GM10847 (cell line): ENCODE measurements around the gene PRR14.

ENCODE experiments used
- POLR2A ChIP-seq: IDR thresholded peaks from 2 replicates; pipeline ENCODE4 v1.6.1; 2011; ENCODE audit not compliant: insufficient read length; ENCODE audit errors: extremely low read depth

The PRR14 gene

DNA sequence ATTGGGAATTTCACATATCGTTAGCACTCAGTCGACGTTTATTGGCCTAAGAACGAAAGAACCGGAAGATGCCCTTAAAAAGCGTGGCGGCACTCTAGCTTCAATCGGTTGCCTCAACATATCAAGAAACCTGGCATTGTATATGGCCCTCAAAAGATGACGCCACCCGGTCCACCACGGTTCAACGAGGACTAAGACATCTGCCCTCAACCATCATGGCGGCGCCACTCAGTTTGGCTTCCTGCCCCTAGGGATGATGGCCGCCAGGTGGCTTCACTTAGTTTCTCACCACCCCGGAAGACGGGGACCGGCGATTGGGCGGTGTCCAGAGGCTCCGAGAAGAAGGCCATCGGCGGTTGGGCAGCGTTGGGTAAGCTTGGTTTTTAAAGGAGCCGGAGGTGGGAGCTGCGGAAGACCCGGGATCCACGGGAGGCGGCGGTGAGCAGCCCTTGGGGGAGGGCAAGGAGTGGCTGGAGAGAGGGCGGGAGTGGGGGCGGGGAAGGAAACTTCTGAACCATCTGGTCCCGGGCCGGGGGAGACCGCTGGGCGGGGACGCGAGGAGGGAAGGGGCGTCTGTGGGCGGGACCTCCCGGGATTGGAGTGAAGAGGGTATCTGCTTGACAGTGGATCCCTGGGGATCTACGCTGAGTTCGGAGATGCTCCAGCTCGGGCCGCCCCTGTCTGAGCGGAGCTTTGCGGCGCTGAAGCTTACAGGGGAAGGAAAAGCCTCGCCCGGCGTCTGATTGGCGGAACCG, at the start of gene PRR14:
PRR14 (plus strand) TSS at position 592 of the 755 bp plus-strand sequence. CDS start 686 bp downstream, outside the sequence.
- peak; percentile 12 for TF ChIP-seq POLR2A

DNA sequence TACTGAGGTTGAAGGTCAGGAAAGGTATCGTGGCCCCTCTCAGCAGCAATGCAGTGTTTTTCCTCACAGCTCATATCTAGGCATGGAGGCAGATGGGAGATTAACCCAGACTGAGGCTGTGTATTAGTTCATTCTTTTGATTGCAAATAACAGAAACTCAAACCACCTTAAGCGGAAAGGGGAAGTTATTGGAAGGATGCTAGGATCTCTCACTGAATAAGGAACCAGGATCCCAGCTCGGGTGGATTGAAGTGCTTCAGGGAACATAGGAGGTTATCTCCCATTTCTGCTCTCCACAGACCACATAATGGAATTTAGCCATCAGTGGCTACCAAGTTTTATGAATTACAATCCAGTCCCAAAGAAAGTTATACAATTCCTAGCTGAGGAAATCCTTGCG, 48.8 kb upstream of the PRR14 start:
- no peak for TF ChIP-seq POLR2A

DNA sequence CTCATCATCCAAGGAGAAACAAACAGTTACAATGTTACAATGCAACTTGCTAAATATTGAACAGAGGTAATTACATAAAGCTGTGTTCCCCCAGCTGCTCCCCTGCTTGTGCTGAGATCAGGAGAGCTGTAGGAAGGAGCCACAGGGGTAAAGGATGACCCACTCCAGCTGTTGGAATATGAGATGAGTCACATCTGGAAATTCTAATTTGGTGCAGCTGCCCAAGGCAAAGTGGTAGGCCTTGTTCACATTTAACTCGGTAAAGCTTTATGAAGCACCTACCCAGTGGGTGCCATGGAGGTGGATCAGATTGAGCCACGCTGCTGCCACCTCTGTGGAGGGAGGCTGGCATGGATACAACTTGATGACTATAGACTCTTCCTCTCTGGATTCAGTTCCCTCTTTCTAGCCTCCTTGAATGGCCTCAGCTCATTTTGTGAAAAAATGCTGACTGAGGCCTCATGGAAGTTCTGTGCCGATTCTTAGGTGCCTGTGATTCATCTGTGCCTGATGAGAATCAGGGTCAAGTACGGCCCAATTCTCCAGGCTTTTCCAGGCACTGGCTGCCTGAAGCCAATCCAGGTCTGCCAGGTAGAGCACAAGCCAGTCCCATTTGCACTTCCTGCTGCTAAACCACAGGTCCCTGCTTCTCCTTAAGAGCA, 48.0 kb upstream of the PRR14 start:
- TF ChIP-seq POLR2A, result no peak

DNA sequence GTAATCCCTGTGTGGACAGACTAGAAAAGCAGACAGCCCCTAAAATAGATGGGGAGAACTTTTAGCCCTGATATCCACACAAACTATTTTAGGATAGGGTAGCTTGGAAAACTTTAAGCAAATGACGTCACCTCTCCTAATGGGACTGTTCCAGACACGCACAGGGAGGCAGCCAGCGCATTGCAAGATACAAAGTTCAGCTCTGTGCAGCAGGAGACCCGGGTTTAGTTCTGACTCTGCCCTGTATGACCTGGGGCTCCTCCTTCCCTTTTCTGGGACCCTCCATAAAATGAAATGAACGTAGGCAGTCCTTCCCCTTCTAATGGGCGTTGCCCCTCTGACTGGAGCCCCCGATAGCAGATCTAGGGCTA, 46.8 kb upstream of the PRR14 start:
- no peak for TF ChIP-seq POLR2A

DNA sequence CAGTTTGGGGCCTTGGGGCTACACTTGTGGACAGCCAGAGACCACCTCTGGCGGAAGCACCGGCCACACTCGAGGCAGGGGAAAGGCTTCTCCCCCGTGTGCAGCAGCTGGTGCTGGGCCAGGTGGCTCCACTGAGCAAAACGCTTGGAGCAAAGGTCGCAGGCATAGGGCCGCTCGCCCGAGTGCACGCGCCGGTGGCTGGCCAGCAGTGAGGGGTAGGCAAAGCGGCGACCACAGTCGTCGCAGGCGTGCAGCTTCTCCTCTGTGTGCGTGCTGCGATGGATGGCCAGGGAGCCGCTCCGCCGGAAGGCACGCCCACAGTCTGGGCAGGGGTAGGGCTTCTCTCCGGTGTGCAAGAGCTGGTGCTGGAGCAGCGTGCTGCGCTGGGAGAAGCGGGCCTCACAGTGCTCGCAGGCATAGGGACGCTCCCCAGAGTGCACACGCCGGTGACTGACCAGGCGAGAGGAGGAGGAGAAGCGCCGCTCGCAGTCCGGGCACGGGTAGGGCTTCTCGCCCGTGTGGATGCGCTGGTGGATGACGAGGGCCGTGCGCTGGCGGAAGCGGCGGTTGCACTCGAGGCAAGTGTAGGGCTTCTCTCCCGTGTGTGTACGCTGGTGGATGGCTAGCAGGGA, 46.3 kb upstream of the PRR14 start:
- no peak for TF ChIP-seq POLR2A

DNA sequence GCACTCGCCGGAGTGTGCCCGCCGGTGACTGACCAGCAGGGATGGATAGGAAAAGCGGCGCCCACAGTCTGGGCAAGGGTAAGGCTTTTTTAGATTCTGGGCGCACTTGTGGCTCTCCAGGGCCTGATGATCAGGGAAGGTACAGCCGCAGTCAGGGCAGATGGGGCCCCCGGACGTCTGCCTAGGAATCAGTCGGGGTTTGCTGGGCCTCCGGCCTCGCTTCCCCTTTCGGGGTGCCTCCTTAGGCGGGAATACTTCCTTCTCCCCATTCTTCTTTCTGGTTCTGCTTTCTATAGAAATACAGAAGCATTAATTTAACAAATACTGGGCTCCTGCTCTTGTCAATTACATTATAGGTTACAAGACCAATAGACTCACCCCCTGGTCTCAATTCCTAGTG, 45.6 kb upstream of the PRR14 start:
- no peak for TF ChIP-seq POLR2A

DNA sequence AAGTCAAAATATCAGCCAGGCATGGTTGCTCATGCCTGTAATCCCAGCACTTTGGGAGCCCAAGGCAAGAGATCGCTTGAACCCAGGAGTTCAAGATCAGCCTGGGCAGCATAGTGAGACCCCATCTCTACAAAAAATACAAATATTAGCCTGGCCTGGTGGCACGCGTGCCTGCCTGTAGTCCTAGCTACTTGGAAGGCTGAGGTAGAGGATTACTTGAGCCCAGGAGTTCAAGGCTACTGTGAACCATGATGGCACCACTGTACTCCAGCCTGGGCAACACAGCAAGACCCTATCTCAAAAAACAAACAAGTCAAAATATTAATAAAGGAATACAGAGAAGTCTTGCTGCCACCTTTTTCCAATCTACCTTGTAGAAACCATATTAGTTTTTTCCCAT, 44.8 kb upstream of the PRR14 start:
- no peak for TF ChIP-seq POLR2A

DNA sequence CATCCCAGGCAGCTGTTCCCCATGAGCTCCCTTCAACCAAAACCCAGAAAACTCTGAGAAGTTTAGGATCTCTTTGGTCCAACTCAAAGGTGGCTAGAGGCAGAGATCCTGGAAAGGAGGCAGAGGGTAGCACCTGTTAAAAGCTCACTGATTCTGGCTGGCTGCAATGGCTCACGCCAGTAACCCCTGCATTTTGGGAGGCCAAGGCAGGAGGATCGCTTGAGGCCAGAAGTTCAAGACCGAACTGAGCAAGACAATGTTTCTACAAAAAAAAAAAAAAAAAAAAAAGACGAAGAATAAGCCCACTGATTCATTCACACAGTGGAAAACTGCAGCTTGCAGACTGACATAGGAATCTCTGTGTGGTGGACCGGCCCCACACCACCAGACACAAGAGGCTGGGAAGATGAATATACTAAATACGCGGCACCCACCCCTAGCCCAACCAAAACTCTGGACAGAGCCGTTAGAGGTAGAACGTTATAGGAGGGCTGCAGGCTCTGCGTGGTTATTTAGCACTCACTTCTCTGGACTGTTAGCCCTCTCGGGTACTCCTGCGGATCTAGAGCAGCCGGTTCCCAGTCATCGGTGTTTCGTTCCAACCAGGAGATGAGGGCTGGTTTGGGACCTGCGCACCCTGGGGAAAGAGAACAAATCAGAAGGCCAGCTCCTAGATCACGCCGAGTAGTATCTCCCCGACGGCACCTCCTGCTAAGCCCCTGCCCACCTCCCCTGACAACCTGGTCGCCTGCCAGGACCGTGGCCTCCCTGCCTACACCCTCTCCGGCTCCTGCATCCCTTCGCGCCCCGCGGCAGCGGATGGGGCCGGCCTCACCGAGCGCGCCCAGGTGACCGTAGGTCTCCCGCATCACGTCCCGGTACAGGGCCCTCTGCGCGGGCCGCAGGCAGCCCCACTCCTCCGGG, 41.5 kb upstream of the PRR14 start:
- no peak for TF ChIP-seq POLR2A

DNA sequence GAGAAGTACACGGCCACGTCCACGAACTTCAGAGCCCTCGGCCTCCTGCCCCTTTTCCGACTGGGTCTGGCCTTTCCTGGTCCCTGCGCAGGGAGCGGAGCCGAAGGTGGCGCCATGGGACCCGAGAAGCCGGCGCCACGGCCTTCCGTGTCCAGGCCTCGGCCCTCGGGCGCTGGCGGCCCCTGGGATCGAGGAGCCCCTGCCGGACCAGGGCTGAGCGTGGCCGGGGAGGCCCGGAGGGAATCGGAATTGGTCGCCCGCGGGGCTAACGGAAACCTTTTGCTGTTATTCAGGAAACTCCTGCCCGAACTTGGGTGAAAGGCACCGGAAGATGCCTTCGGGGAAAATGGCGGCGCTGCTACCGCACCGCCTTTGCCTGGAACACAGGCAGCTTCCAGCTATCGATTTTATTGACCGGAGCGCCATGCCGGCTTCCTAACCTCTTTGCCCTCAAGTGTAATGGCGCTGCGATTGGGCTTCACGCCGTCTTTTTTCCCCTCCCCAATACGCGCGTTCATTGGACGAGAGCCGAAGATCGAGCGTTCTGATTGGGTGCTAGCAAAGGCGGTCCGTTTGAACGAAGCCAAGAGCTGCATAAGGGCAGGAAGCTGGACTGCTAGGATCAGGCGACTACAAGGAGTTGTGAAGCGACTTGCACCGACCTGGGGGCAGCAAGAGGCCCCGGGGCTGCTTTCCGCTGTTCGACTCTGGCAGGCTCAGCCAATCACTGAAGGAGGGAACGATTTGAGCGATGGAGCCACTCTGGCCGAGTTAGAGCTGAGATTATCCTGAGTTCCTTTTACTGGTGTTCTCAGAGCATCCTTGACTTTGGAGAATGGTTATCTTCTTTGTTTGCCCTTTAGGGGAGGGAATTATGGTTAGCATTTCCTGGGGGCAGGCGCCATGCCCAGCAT, 40.6 kb upstream of the PRR14 start, which contains the start of gene ZNF689:
ZNF689 (minus strand) TSS at position 464 of the 914 bp plus-strand sequence; CDS start at position 116, 348 bp downstream.
- peak; percentile 40 for TF ChIP-seq POLR2A

DNA sequence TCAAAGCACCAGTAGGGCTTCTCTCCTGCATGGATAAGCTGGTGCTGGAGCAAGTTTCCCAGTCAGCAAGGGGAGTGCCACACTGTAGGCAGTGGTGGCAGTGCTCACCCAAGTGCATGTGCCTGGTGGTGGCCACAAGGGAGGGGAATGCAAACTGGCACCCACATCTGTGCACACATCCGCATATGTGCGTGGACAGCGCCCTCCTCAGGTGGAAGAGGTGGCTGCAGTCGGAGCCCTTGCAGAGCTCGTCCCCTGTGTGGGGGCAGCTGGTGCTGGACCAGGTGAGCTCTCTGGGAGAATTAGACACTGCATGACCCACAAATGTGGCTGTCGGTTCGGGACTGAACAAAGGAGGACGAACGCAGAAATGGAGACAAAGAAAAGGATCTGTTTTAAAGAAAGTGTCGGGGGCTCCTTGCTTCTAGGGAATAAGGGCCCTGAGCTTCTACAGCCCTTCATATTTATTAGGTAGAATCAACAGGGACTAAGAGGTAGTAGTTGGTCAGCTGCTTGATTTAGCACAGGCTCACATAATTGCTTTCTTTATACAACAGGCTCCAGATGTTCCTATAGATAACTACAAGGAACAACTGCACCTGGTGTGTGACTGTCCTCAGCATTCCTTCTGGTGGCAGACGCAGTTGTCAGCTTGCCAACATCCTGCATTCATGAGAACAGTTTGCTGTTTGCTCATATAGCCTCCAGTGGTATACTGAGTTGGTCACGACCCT, 35.2 kb upstream of the PRR14 start:
- TF ChIP-seq POLR2A, result no peak

DNA sequence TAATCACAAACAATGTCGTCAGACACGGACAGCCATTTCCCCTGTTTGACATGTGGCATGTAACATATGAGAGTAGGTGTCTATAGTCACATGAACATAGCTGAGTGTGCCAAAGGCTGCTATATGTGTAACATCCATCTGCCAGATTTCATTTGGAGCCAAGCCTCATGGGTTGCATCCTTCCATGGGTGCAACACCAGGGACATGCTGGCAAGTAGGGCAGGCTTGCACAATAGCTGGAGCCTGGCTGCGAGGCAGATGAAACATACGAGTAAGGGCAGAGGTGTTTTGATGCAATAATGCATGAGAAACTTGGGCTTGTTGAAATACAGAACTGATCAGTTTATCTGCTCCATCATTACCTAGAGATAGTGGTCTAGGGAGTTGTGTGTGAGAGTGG, 31.6 kb upstream of the PRR14 start:
- no peak for TF ChIP-seq POLR2A

DNA sequence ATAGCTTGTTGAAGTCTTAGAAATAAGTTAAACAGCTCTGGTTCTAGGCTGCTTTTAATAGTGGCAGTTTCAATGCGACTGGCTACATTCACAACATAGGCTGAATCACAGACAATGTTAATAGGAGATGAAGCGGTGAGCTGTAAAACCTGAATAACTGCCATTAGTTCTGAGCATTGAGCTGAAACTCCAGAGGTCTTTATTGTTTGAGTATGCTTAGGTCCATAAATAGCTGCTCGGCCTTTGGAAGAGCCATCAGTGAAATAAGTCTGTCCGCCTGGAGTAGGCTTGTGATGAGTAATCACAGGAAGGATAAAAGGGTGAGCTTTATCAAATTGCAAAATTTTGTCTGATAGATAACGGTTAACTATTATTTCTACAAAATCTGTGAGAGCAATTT, 31.1 kb upstream of the PRR14 start:
- no peak for TF ChIP-seq POLR2A

DNA sequence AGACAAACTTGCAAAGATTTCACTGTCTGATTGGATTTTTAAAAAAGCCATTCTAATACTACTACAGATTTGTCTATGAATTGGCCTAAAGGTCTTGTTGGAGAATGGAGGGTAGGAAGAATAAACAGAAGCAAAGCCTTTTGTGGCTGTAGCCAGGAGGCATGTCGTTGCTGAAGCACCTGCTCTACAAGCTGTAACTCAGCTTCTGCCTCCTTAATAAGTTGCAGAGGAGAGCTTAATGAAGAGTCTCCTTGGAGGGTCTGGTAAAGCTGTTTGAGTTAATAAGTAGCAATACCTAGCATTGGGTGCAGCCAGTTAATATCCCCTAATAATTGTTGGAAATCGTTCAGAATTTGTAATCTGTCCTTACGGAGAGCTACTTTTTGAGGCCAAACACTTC, 30.6 kb upstream of the PRR14 start:
- TF ChIP-seq POLR2A, result no peak
